Ascending aorta (tissue), 2 donors: ENCODE measurements around the gene AUTS2. TPM values are rescaled to one million over a fixed set of nuclear protein-coding genes. Genes with fewer than 3 reads are reported as not detected.

Source experiments
- DNase-seq, 2 donors: peaks; one replicate each; pipeline ENCODE4 v3.0.0-alpha.2; 2019; ENCODE audit warnings: low spot score in 2 of 2
- H3K27ac ChIP-seq, 2 donors: fragments of 200-600 bp; sonication (generic); one replicate each; pipeline ENCODE4 v1.5.1; 2016 to 2017; ENCODE audit warnings: mild to moderate bottlenecking in 1 of 2
- H3K27me3 ChIP-seq: fragments of 200-600 bp; sonication (generic); one replicate; pipeline ENCODE4 v1.5.1; 2017
- H3K36me3 ChIP-seq, 2 donors: fragments of 200-600 bp; sonication (generic); one replicate each; pipeline ENCODE4 v1.5.1; 2016
- H3K4me1 ChIP-seq, 2 donors: fragments of 200-600 bp; sonication (generic); one replicate each; pipeline ENCODE4 v1.5.1; 2016 to 2017; ENCODE audit warnings: mild to moderate bottlenecking in 1 of 2
- H3K4me3 ChIP-seq, 2 donors: fragments of 200-600 bp; sonication (generic); one replicate each; pipeline ENCODE4 v1.5.1; 2016 to 2017; ENCODE audit warnings: mild to moderate bottlenecking in 1 of 2
- H3K9me3 ChIP-seq, 2 donors: fragments of 200-600 bp; sonication (generic); one replicate each; pipeline ENCODE4 v1.5.1; 2016
- intact Hi-C: fragments of 100-400 bp; cut with DNase I; formaldehyde crosslinking; loops from one replicate; pipeline ENCODE4 v1.15.1; 2023
- total RNA-seq: library from RNA; depleted of rRNA; stranded (reverse); fragments of >200 nt; gene quantifications from one replicate; pipeline ENCODE4 v1.1.0, GENCODE V29; 2016
- TF ChIP-seq, protein P1 (sequence below), 3 experiments: fragments of 200-600 bp in 2 of 3; fragments of 450-650 bp in 1 of 3; sonication (generic) in 2 of 3; IDR thresholded peaks; one replicate each; pipeline ENCODE4 v1.5.1; 2016 to 2019; ENCODE audit warnings: antibody characterized with exemption in 3 of 3, mild to moderate bottlenecking in 1 of 3, moderate library complexity in 1 of 3

Gene AUTS2
- total RNA-seq, 1 donor from 2014 or later = 90.4 TPM

DNA sequence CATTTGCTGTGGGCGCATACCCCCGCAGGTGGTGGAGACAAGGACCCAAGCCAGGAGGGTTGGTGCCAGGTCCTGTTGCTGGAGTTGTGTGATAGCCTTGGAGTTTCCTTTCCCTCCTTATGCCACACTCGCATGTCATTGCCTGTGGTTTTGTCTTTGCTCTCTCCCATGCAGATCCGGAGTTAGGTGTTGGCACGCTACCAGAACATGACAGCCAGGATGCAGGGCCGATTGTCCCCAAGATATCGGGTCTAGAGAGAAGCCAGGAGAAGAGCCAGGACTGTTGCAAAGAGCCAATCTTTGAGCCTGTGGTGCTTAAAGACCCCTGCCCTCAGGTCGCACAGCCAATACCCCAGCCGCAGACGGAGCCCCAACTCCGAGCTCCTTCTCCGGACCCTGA, 1164.4 kb downstream of the AUTS2 start:
- peaks cover 15 to 16% of the 10 kb centered on the region in 2 donors for H3K36me3 ChIP-seq
- no peaks in the 10 kb centered on the region for H3K27me3 ChIP-seq
- intact Hi-C loops = no loop called here
- no peak overlapping the region for H3K4me3 ChIP-seq
- no peak overlapping the region for H3K27ac ChIP-seq
- H3K9me3 ChIP-seq = no peaks in the 10 kb centered on the region
- TF ChIP-seq, protein P1, sequence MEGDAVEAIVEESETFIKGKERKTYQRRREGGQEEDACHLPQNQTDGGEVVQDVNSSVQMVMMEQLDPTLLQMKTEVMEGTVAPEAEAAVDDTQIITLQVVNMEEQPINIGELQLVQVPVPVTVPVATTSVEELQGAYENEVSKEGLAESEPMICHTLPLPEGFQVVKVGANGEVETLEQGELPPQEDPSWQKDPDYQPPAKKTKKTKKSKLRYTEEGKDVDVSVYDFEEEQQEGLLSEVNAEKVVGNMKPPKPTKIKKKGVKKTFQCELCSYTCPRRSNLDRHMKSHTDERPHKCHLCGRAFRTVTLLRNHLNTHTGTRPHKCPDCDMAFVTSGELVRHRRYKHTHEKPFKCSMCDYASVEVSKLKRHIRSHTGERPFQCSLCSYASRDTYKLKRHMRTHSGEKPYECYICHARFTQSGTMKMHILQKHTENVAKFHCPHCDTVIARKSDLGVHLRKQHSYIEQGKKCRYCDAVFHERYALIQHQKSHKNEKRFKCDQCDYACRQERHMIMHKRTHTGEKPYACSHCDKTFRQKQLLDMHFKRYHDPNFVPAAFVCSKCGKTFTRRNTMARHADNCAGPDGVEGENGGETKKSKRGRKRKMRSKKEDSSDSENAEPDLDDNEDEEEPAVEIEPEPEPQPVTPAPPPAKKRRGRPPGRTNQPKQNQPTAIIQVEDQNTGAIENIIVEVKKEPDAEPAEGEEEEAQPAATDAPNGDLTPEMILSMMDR (IDR thresholded peaks at IDR 0.05) = no peak
- no peak for DNase-seq
- no peaks in the 10 kb centered on the region for H3K4me1 ChIP-seq

DNA sequence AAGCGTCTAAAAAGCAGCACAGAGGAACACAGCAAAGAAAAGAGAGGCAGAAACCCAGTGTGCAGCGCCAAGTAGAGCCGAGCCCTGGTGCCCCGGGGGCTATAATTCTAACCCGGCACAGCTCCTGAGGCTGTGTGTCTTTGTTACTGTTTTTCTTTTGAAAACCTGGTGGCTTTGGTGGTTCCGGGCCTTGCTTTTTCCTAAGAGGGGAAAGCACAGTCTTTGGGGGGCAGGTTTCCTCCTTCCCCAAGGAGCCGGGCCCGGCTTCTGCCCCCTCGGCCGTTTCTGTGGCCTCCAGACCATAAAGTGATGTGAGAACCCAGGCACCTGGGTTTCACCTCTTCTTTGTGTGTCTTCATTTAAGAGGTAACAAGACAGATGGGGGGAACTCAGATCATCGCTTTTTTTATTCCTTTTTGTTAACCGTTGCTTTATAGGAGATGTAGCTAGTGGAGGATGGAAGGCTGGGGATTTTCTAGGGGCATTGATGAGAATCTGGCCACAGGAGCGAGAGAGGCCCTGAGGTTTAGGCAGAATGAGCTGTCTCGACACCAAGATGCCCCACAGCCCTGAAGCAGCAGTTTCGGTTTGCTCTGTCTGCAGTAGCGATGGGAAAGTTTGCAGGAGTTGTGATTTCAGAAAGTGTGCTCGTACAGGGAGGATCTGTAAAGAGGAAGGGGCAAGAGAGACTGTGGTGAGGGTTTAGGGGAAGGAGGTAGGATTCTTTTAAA, 1165.9 kb downstream of the AUTS2 start:
- TF ChIP-seq, protein P1 (IDR thresholded peaks at IDR 0.05) = no peak
- Histone ChIP-seq H3K4me3 (no peak overlapping the region), H3K9me3 (no peaks in the 10 kb centered on the region), H3K4me1 (no peaks in the 10 kb centered on the region), H3K27ac (no peak overlapping the region), H3K27me3 (no peaks in the 10 kb centered on the region), H3K36me3 (peaks cover 18 to 19% of the 10 kb centered on the region in 2 donors)
- DNase-seq = no peak
- intact Hi-C loops = no loop called here

DNA sequence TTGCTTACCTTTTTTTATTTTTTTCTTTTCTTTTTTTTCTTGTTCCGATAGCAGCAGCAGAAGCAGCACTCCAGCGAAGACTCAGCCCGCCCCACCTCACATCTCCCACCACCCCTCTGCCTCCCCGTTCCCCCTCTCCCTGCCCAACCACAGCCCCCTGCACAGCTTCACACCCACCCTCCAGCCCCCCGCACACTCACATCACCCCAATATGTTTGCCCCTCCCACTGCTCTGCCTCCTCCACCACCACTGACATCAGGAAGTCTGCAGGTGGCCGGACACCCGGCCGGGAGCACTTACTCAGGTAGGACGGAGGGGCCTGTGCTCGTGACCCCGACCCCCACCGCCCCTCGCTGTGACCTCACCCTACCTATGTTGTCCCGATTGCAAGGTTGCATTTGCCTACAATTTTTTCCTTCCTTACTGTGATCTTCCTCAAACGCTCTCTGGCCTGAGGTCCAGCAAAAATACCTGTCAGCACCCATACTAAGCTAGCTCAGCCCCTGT, 1166.5 kb downstream of the AUTS2 start:
- Histone ChIP-seq H3K4me3 (no peak overlapping the region), H3K27me3 (no peaks in the 10 kb centered on the region), H3K4me1 (no peaks in the 10 kb centered on the region), H3K27ac (no peak overlapping the region), H3K36me3 (peaks cover 19 to 23% of the 10 kb centered on the region in 2 donors), H3K9me3 (no peaks in the 10 kb centered on the region)
- TF ChIP-seq, protein P1 (IDR thresholded peaks at IDR 0.05) = no peak
- intact Hi-C loops = no loop called here
- no peak for DNase-seq

DNA sequence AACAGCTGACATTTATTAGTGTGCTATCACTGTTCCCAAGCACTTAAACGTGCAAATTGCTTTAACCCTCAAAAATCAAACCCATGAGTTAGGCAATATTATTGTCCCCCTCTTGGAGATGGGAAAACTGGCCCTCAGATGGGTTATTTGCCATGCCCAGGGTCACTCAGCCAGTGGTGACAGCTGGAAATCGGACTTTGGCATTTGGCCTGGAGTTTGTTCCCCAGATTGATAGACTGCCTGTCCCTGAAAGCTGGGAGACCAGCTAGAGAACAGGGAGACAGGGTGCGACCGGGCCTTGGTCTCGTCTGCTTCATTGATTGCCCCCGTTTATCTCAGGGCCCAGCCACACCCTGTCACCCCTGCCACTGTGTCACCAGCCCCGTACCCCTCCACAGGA, 1167.4 kb downstream of the AUTS2 start:
- no peak for DNase-seq
- intact Hi-C loops = no loop called here
- Histone ChIP-seq H3K9me3 (no peaks in the 10 kb centered on the region), H3K27me3 (no peaks in the 10 kb centered on the region), H3K4me1 (no peaks in the 10 kb centered on the region), H3K27ac (no peak overlapping the region), H3K4me3 (no peak overlapping the region), H3K36me3 (peaks cover 19 to 24% of the 10 kb centered on the region in 2 donors)
- TF ChIP-seq, protein P1 (IDR thresholded peaks at IDR 0.05) = no peak

DNA sequence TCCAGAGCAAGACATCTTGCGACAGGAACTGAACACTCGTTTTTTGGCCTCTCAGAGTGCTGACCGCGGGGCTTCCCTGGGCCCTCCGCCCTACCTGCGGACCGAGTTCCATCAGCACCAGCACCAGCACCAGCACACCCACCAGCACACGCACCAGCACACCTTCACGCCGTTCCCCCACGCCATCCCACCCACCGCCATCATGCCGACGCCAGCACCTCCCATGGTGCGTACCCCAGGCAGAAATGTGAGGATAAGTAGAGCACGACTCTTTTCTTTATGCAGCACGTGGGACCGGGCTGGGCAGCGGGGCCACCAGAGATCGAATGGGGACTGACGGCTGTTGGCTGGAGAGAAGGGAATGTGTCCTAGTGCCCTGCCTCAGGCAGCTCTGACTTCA, 1167.8 kb downstream of the AUTS2 start:
- no peak for DNase-seq
- no peak overlapping the region for H3K27ac ChIP-seq
- intact Hi-C loops = no loop called here
- no peak overlapping the region for H3K4me3 ChIP-seq
- no peaks in the 10 kb centered on the region for H3K27me3 ChIP-seq
- H3K36me3 ChIP-seq = peaks cover 19 to 27% of the 10 kb centered on the region in 2 donors
- no peaks in the 10 kb centered on the region for H3K4me1 ChIP-seq
- no peaks in the 10 kb centered on the region for H3K9me3 ChIP-seq
- TF ChIP-seq, protein P1 (IDR thresholded peaks at IDR 0.05) = no peak
